Ascending aorta (tissue), 2 donors: ENCODE measurements around the gene ANKMY1. TPM values are rescaled to one million over a fixed set of nuclear protein-coding genes. Genes with fewer than 3 reads are reported as not detected.
A peak's percentile ranks its signal among the peaks of the same experiment; 100 is the strongest.

Experiments used
- DNase-seq, 2 donors: peaks; one replicate each; pipeline ENCODE4 v3.0.0-alpha.2; 2019; ENCODE audit warnings: low spot score in 2 of 2
- H3K27ac ChIP-seq, 2 donors: fragments of 200-600 bp; sonication (generic); one replicate each; pipeline ENCODE4 v1.5.1; 2016 to 2017; ENCODE audit warnings: mild to moderate bottlenecking in 1 of 2
- H3K27me3 ChIP-seq: fragments of 200-600 bp; sonication (generic); one replicate; pipeline ENCODE4 v1.5.1; 2017
- H3K36me3 ChIP-seq, 2 donors: fragments of 200-600 bp; sonication (generic); one replicate each; pipeline ENCODE4 v1.5.1; 2016
- H3K4me1 ChIP-seq, 2 donors: fragments of 200-600 bp; sonication (generic); one replicate each; pipeline ENCODE4 v1.5.1; 2016 to 2017; ENCODE audit warnings: mild to moderate bottlenecking in 1 of 2
- H3K4me3 ChIP-seq, 2 donors: fragments of 200-600 bp; sonication (generic); one replicate each; pipeline ENCODE4 v1.5.1; 2016 to 2017; ENCODE audit warnings: mild to moderate bottlenecking in 1 of 2
- H3K9me3 ChIP-seq, 2 donors: fragments of 200-600 bp; sonication (generic); one replicate each; pipeline ENCODE4 v1.5.1; 2016
- intact Hi-C: fragments of 100-400 bp; cut with DNase I; formaldehyde crosslinking; loops from one replicate; pipeline ENCODE4 v1.15.1; 2023
- total RNA-seq: library from RNA; depleted of rRNA; stranded (reverse); fragments of >200 nt; gene quantifications from one replicate; pipeline ENCODE4 v1.1.0, GENCODE V29; 2016
- TF ChIP-seq, protein P1 (sequence below), 3 experiments: fragments of 200-600 bp in 2 of 3; fragments of 450-650 bp in 1 of 3; sonication (generic) in 2 of 3; IDR thresholded peaks; one replicate each; pipeline ENCODE4 v1.5.1; 2016 to 2019; ENCODE audit warnings: antibody characterized with exemption in 3 of 3, mild to moderate bottlenecking in 1 of 3, moderate library complexity in 1 of 3

ANKMY1 gene
- total RNA-seq, 1 donor from 2014 or later = 14.4 TPM

DNA sequence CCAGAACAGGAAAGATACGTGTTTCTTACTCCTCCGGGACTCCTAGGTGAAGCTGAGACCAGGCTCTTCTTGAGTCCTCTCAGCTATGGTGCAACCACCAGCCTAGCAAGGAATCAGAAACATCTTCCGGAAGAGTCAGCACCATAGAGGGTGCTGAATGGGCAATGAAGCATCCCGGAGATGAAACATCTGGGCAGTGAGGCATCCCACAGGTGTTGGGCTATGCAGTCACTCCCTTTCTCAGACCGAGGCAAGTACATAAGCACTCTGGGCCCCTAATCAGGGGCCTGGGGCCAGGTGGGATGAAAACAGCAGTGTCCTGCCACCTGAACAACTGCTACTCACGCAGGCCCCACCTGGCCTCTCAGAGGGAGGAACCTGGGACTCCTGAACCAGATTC lies 27.3 kb upstream of the ANKMY1 start:
- TF ChIP-seq, protein P1, sequence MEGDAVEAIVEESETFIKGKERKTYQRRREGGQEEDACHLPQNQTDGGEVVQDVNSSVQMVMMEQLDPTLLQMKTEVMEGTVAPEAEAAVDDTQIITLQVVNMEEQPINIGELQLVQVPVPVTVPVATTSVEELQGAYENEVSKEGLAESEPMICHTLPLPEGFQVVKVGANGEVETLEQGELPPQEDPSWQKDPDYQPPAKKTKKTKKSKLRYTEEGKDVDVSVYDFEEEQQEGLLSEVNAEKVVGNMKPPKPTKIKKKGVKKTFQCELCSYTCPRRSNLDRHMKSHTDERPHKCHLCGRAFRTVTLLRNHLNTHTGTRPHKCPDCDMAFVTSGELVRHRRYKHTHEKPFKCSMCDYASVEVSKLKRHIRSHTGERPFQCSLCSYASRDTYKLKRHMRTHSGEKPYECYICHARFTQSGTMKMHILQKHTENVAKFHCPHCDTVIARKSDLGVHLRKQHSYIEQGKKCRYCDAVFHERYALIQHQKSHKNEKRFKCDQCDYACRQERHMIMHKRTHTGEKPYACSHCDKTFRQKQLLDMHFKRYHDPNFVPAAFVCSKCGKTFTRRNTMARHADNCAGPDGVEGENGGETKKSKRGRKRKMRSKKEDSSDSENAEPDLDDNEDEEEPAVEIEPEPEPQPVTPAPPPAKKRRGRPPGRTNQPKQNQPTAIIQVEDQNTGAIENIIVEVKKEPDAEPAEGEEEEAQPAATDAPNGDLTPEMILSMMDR (IDR thresholded peaks at IDR 0.05) = no peak
- Histone ChIP-seq H3K9me3 (no peaks in the 10 kb centered on the region), H3K4me1 (peaks cover 20 to 28% of the 10 kb centered on the region in 2 donors), H3K4me3 (peak overlapping the region; percentile 97 to 99), H3K27ac (no peak overlapping the region), H3K36me3 (peaks cover 3 to 9% of the 10 kb centered on the region in 2 donors), H3K27me3 (no peaks in the 10 kb centered on the region)
- no peak for DNase-seq
- intact Hi-C loops = no loop called here

DNA sequence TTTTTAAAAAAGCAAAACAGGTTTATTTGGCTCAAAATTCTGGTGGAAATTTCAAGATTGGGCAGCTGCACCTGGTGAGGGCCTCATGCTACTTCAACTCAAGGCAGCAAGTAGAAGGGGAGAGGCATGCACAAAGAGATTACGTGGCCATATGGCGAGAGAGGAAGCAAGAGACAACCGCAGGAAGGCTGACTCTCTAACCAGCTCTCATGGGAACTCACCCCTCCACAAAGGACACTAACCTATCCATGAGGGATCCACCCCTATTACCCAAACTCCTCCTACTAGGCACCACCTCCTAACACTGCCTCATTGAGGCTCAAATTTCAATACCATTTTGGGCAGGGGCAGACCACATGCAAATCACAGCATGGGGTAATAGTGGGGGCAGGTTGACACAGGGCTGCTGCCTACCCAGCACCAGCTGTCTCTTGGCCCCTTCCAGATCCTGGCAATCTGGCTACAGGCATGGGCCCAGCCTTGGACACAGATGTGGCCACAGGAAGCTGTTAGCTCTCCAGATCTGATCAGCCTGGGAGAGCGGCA lies 26.8 kb upstream of the ANKMY1 start:
- intact Hi-C loops = no loop called here
- peaks cover 20 to 28% of the 10 kb centered on the region in 2 donors for H3K4me1 ChIP-seq
- no peaks in the 10 kb centered on the region for H3K27me3 ChIP-seq
- peaks cover 0 to 3% of the 10 kb centered on the region in 2 donors for H3K36me3 ChIP-seq
- peak overlapping the region in 1 of 2 donors; percentile 97 for H3K4me3 ChIP-seq
- DNase-seq = no peak
- TF ChIP-seq, protein P1 (IDR thresholded peaks at IDR 0.05) = no peak
- no peaks in the 10 kb centered on the region for H3K9me3 ChIP-seq
- no peak overlapping the region for H3K27ac ChIP-seq

DNA sequence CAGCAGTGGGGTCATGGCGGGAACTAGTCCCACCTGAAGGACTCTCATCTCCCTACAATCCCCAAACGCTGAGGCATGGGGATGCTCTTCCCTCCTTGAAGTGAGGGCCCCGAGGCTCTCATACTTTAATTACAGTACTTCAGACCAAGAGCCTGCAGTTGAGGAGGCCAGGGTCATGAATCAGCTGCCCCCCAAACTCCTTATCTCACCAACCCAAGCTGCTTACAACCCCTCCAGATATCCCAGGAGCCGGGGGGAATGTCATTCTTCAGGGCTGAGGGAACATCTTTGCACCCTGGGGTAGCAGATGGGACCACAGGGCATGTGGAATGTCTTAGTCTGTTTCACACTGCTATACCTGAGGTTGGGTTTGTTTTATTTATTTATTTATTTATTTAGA lies 26.0 kb upstream of the ANKMY1 start:
- Histone ChIP-seq H3K36me3 (no peaks in the 10 kb centered on the region), H3K27ac (no peak overlapping the region), H3K9me3 (no peaks in the 10 kb centered on the region), H3K4me3 (no peak overlapping the region), H3K27me3 (no peaks in the 10 kb centered on the region), H3K4me1 (peaks cover 20 to 28% of the 10 kb centered on the region in 2 donors)
- no peak for DNase-seq
- TF ChIP-seq, protein P1 (IDR thresholded peaks at IDR 0.05) = no peak
- intact Hi-C loops = no loop called here

DNA sequence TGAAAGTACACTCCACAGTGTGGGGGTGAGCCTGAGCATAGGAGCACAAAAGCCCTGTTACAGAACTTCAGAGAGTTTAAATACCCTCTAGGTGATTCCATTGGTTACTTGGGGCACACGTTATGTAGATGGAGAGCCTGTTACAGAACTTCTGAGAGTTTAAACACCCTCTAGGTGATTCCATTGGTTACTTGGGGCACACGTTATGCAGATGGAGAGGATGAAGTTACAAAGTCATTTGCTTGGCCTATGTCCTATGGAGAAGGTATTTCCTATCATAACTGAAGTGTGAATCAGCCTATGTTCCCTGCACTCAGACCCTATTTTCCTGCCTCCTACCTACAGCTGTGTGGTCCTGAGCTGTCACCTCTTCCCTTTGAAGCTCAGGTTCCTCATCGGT lies 25.0 kb upstream of the ANKMY1 start:
- intact Hi-C loops = no loop called here

DNA sequence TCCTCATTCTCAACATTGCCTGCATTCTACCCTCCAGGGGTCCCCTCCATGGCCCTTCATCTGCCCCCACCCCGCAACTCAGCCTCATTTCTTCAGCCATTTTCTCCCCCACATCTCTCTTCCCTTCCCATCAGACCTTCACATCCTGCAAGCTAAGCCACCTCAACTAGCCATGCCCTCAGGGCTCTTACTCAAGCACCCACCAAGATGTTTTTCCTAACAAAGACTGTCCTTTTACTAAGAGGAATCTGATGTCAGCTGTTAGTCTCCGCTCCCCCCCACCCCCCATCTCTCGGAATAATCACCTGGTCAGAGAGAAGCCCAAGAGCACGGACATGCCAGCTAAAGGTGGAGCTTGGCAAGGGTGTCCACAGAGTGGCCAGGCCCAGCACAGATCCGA lies 24.0 kb upstream of the ANKMY1 start:
- Histone ChIP-seq H3K36me3 (peaks cover 11 to 16% of the 10 kb centered on the region in 2 donors), H3K4me3 (no peak overlapping the region), H3K9me3 (no peaks in the 10 kb centered on the region), H3K27ac (no peak overlapping the region), H3K4me1 (peaks cover 12 to 14% of the 10 kb centered on the region in 2 donors), H3K27me3 (no peaks in the 10 kb centered on the region)
- TF ChIP-seq, protein P1 (IDR thresholded peaks at IDR 0.05) = no peak
- no peak for DNase-seq
- intact Hi-C loops = no loop called here

More for the DNA sequence above, 25.0 kb upstream of the ANKMY1 start:
- TF ChIP-seq, protein P1 (IDR thresholded peaks at IDR 0.05) = no peak
- Histone ChIP-seq H3K4me1 (peaks cover 17 to 20% of the 10 kb centered on the region in 2 donors), H3K9me3 (no peaks in the 10 kb centered on the region), H3K4me3 (no peak overlapping the region), H3K27ac (no peak overlapping the region), H3K27me3 (no peaks in the 10 kb centered on the region), H3K36me3 (peaks cover 4 to 7% of the 10 kb centered on the region in 2 donors)
- DNase-seq = no peak
